Calu3 (cell line): ENCODE data around the gene HAO1. TPM values are rescaled to one million over a fixed set of nuclear protein-coding genes. Genes with fewer than 3 reads are reported as not detected.

ENCODE experiments used
- BruUV-seq: library from RNA; stranded (reverse); fragments of 400-500 nt; replicated peaks from 2 replicates; lab custom pipeline; 2021; lab: Mats Ljungman, UMichigan
- CTCF ChIA-PET: fragments of 300-600 bp; sonication (Branson Sonifier 250); formaldehyde crosslinking; loops from one replicate; lab custom pipeline; 2022; ENCODE audit warnings: antibody characterized with exemption; lab: Charles Lee
- DNase-seq: peaks from one replicate; pipeline ENCODE4 v3.0.0; 2022
- H3K27ac Mint-ChIP-seq: one replicate; pipeline ENCODE4 v1.8.0; 2022; ENCODE audit warnings: mixed read lengths; ENCODE audit not compliant: unreplicated experiment
- H3K27me3 Mint-ChIP-seq: one replicate; pipeline ENCODE4 v1.8.0; 2022; ENCODE audit warnings: mixed read lengths; ENCODE audit not compliant: unreplicated experiment
- H3K36me3 Mint-ChIP-seq: one replicate; pipeline ENCODE4 v1.8.0; 2022; ENCODE audit warnings: mild to moderate bottlenecking, moderate library complexity, mixed read lengths; ENCODE audit not compliant: insufficient read depth, unreplicated experiment
- H3K4me1 Mint-ChIP-seq: one replicate; pipeline ENCODE4 v1.8.0; 2022; ENCODE audit warnings: mild to moderate bottlenecking, low read depth, mixed read lengths; ENCODE audit not compliant: unreplicated experiment
- H3K4me3 Mint-ChIP-seq: one replicate; pipeline ENCODE4 v1.8.0; 2022; ENCODE audit warnings: mild to moderate bottlenecking, low read depth, moderate library complexity, mixed read lengths; ENCODE audit not compliant: unreplicated experiment
- H3K9me3 Mint-ChIP-seq: one replicate; pipeline ENCODE4 v1.8.0; 2022; ENCODE audit warnings: low read depth, mixed read lengths; ENCODE audit not compliant: unreplicated experiment
- intact Hi-C: fragments of 100-400 bp; cut with micrococcal nuclease; formaldehyde crosslinking; loops from one replicate; pipeline ENCODE4 v1.10.0; 2022; ENCODE audit not compliant: unreplicated experiment
- total RNA-seq: library from RNA; stranded (reverse); gene quantifications from 2 replicates; pipeline ENCODE4 v1.2.3, GENCODE V29; 2022
- TF ChIP-seq, protein P1 (sequence below): fragments of 200-600 bp; IDR thresholded peaks from one replicate; pipeline ENCODE4 v1.8.0; 2022; ENCODE audit warnings: antibody characterized with exemption; ENCODE audit not compliant: unreplicated experiment

The HAO1 gene
- total RNA-seq, 1 experiment from 2014 or later, result not detected

DNA sequence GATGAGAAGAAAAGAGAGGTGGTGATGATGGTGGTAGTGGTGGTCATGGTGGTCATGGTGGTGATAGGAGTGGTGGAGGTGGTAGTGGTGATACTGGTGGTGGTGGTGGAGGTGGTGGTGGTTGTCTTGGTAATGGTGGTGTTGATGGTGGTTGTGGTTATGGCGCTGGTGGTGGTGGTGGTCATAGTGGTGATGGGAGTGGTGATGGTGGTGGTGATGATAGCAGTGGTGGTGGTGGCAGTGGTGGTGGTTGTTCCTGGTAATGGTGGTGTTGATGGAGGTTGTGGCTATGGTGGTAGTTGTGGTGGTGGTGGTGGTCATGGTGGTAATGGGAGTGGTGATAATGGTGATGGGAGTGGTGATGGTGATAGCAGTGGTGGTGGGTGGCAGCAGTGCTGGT is 36.8 kb downstream of the HAO1 start:
- Mint-ChIP-seq H3K27ac (no peak overlapping the region), H3K4me1 (no peaks in the 10 kb centered on the region), H3K4me3 (no peak overlapping the region), H3K36me3 (no peaks in the 10 kb centered on the region), H3K27me3 (no peaks in the 10 kb centered on the region), H3K9me3 (no peaks in the 10 kb centered on the region)
- TF ChIP-seq, protein P1, sequence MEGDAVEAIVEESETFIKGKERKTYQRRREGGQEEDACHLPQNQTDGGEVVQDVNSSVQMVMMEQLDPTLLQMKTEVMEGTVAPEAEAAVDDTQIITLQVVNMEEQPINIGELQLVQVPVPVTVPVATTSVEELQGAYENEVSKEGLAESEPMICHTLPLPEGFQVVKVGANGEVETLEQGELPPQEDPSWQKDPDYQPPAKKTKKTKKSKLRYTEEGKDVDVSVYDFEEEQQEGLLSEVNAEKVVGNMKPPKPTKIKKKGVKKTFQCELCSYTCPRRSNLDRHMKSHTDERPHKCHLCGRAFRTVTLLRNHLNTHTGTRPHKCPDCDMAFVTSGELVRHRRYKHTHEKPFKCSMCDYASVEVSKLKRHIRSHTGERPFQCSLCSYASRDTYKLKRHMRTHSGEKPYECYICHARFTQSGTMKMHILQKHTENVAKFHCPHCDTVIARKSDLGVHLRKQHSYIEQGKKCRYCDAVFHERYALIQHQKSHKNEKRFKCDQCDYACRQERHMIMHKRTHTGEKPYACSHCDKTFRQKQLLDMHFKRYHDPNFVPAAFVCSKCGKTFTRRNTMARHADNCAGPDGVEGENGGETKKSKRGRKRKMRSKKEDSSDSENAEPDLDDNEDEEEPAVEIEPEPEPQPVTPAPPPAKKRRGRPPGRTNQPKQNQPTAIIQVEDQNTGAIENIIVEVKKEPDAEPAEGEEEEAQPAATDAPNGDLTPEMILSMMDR, result no peak
- BruUV-seq, result no TSS peak
- intact Hi-C loops, result no loop called here
- DNase-seq, result no peak
- CTCF ChIA-PET, result interaction anchor here (0.7 kb wide), 1 partner anchor 590 kb away, joined by 5 read pairs; no protein-coding TSS in a partner anchor

DNA sequence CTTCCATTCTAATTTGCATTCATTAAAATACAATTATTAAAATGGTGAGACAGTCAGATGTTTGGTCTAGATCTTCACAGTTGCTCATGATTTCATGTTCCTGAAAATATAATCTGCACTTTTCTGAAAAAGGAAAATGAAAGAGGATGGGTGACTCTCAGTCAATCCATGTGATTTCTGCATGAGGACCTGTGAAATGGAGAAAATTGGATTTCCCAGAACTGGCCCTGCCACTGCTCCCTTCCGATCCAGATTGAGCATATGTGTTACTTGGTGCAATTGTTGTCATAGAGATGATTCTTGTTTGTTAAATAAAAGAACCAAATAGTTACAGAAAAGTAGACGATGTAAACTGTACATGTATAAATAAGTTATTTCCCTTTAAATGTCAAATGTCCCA is 37.4 kb downstream of the HAO1 start:
- Mint-ChIP-seq H3K27ac (no peak overlapping the region), H3K27me3 (no peaks in the 10 kb centered on the region), H3K4me3 (no peak overlapping the region), H3K9me3 (no peaks in the 10 kb centered on the region), H3K36me3 (no peaks in the 10 kb centered on the region), H3K4me1 (no peaks in the 10 kb centered on the region)
- DNase-seq, result no peak
- intact Hi-C loops, result no loop called here
- TF ChIP-seq, protein P1, result no peak
- BruUV-seq, result no TSS peak
- CTCF ChIA-PET, result no interaction called here

DNA sequence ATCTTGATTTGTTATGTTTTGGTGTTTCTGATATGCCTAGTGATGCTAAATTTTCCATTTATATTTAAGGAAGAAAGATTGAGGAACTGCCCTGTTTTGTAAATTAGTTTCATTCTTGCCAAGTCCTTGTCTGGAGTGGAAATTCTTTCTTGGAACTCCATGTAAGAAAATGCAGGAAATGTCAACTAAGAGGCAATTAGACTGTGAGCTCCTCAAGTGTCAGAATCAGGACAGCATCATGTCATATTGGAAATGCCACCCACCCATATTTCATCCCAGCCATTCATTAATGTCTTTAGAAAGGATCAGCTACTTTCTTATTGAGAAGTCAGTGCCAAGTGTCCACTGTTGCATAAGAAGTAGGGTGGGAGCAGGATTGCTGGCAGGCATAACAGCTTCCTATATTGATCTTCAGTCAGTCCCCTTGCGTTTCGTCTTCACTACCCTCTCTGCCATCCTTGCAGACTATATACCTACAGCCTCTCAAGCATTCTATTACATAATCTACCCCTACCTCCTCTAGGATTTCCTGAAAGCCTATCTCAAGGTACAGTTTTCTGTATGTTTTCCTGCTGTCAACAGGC is 42.4 kb downstream of the HAO1 start:
- intact Hi-C loops, result no loop called here
- H3K4me1 Mint-ChIP-seq, result peaks cover 15% of the 10 kb centered on the region
- no TSS peak for BruUV-seq
- DNase-seq, result no peak
- CTCF ChIA-PET, result no interaction called here
- TF ChIP-seq, protein P1, result no peak
- H3K36me3 Mint-ChIP-seq, result no peaks in the 10 kb centered on the region
- no peaks in the 10 kb centered on the region for H3K27me3 Mint-ChIP-seq
- peaks cover 4% of the 10 kb centered on the region for H3K9me3 Mint-ChIP-seq
- no peak overlapping the region for H3K27ac Mint-ChIP-seq
- no peak overlapping the region for H3K4me3 Mint-ChIP-seq

DNA sequence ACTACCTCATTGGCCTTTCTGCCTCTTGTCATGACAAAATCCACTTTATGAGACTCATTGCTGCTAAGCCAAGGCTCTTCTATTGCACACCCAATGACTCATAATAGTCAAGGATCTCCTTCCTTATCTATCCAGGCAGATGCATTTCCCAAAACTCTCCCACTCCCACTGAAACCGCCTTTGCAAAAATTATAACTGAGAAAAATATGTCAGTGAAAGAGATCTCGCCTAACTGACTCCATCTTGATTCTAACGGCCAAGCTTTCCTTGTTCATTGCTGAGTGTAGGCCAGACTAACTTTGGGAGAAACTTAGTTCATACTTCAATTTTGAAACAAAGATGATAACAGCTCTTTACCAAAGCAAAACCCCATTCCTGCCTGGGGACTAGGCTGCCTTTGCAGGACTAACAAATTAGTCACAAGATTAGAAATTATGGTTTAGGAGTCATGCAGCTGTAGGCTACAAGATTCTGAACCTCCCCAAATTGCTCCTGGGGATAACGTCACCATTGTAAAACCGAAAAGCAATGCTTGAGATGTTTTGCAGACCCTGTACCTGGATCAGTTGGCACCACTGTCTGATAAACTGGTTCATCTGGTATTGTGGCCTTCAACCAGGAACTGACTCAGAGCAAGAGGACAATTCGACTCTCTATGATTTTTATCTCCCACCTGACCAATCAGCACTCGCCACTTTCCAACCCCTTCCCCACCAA is 47.1 kb downstream of the HAO1 start:
- Mint-ChIP-seq H3K36me3 (no peaks in the 10 kb centered on the region), H3K27ac (no peak overlapping the region), H3K4me1 (peaks cover 15% of the 10 kb centered on the region), H3K27me3 (no peaks in the 10 kb centered on the region), H3K4me3 (no peak overlapping the region), H3K9me3 (peaks cover 4% of the 10 kb centered on the region)
- intact Hi-C loops, result no loop called here
- no peak for DNase-seq
- BruUV-seq, result no TSS peak
- CTCF ChIA-PET, result no interaction called here
- TF ChIP-seq, protein P1, result no peak
